ENCODE measurements around the gene ANK3.

DNA sequence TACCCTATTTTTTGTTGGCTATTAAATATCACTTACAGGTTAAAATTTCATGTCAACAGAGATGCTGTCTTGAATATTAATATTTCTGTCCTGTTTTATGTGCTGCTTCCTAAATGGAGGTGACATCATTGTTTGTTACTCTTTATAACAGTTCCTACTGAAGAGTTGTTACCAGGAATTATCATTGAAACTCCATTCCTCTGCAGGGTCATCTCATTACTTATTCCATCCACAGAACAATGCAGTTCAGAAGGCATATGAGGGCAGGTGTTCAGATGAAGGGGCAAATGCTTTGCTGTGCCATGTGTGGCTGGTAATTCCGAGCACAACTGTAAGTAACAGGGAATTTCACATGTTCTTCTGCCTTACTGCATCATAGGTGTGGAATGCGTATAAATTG, 113.4 kb downstream of the ANK3 start:
- no peak for TF ChIP-seq EZH2 (IDR thresholded peaks at IDR 0.05; ENCODE audit: low read length, missing control alignments)
- TF ChIP-seq, protein P1, sequence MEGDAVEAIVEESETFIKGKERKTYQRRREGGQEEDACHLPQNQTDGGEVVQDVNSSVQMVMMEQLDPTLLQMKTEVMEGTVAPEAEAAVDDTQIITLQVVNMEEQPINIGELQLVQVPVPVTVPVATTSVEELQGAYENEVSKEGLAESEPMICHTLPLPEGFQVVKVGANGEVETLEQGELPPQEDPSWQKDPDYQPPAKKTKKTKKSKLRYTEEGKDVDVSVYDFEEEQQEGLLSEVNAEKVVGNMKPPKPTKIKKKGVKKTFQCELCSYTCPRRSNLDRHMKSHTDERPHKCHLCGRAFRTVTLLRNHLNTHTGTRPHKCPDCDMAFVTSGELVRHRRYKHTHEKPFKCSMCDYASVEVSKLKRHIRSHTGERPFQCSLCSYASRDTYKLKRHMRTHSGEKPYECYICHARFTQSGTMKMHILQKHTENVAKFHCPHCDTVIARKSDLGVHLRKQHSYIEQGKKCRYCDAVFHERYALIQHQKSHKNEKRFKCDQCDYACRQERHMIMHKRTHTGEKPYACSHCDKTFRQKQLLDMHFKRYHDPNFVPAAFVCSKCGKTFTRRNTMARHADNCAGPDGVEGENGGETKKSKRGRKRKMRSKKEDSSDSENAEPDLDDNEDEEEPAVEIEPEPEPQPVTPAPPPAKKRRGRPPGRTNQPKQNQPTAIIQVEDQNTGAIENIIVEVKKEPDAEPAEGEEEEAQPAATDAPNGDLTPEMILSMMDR (conservative IDR thresholded peaks at IDR 0.05 in 1 of 2, IDR thresholded peaks at IDR 0.05 in 1 of 2; ENCODE audit: low read depth in 1 of 2, low read length in 2 of 2): no peak

Data from fibroblast of lung (primary cell).